GM19023 (cell line): ENCODE data around the gene POMC.
A peak's percentile ranks its signal among the peaks of the same experiment; 100 is the strongest.
"Not testable (repeated sequence)": the region's sequence is repeated elsewhere in the genome, so short reads cannot be mapped to it uniquely, and the experiment has no call there.

Experiments
- ATAC-seq: cut with Tn5 transposase; IDR thresholded peaks from one replicate; pipeline ENCODE4 v1.9.1; 2021; ENCODE audit warnings: mild to moderate bottlenecking, moderate library complexity; ENCODE audit not compliant: unreplicated experiment

POMC gene

DNA sequence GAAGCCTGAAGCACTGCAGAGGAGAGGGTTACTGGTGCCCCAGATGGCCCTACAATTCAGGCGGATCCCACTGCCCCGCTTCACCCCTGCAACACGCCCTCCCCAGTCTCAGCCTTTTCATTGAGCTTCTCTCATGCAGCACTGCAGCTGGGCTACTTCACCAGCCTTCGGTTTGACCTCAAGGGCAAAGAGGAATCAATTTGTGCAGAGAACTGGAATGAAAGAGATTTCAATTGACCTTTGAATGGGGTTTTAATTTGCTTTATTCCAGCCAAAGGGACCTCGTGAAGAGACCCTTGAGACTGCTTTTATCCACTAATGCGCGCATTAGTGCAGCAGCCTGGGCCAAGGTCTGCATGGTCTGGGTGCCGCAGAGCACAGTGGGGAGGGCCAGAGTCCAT, 8.8 kb upstream of the POMC start:
- no peak for ATAC-seq

DNA sequence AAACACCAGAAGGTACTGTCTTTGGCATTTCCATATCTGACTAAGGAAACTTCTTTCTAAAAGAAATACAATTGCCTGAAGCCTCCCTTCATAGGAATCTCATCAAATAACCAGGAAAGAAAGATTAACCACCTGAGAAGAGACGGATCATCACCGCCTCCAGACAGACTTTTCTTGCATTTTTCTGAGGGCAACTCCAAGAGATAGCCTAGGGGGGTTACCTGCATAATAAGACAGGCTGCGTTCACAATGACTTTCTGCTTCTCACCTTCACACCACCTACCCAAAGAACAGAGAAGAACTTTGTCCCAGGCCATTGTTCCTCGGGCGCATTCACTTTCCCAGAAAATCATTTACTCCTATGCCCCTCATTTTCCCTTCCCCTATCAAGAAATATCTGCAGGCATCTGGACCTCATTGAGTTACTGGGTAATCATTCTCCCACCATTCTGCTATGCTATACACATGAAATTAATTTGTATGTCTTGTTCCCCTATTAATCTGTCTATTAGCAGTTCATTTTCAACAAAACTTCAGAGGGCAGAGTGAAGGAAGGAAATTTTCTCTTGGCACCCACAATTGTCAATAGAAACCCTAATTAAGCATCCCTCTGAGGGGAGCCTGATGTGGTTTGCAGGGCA, 8.3 kb upstream of the POMC start:
- no peak for ATAC-seq

DNA sequence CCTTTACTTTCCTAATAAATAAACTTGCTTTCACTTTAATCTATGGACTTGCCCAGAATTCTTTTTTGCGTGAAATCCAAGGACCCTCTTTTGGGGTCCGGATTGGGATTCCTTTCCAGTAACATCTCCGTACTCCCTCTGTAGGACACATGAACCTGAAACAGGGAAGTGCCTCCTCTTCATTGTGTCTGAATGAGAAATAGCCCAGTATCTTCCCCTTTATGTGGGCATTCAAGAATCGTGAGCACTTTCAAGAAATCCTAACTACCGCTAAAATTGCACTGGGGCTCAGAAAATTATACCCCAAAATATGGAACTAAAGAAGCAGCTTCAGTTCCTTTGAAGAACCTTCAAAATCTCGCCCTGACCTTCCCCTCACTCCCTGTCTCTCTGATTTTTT, 7.8 kb upstream of the POMC start:
- ATAC-seq: no peak

DNA sequence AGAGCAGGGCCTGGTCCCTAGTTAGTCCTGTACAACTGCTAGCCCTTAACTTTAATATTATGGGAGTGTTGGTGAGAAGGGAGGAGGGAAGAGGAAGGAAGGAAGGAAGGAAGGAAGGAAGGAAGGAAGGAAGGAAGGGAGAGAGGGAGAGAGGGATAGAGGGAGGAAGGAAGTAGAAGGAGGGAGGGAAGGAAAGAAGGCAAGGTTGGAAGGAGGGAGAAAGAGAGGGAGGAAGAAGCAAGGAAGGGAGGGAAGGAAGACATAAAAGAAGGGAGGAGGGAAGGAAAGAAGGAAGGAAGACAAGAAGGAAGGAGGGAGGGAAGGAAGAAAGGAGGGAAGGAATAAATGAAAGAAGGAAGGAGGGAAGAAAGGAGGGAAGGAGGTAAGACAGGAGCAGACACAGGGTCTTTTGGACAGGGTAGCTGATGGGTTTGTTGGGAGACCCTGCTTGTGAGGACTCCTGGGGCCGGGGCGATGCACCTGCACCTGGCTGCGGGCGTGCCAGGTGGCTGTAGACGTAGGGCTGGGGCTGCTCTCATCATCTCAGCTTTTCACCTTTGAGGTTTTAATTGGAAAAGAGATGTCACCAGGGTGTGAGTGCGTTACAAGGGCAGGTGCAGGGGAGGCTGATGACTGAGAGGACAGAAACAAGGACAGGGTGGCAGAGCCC, 5.9 kb upstream of the POMC start:
- no peak for ATAC-seq

DNA sequence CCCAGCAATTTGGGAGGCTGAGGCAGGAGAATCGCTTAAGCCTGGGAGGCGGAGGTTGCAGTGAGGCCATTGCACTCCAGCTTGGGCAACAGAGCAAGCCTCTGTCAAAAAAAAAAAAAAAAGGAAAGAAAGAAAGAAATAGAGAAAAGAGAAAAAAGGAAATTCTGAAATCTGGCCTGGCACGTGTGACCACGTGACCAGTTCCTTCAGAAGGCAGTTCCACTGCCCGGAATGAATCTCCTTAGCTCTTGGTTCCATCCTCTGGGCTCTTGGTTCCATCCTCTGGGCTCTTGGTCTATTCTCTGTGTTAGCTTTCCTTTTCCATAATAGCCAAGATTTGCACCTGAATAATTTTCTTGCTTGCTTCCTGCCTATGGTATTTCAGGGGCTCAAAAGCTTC, 5.3 kb upstream of the POMC start:
- no peak for ATAC-seq

DNA sequence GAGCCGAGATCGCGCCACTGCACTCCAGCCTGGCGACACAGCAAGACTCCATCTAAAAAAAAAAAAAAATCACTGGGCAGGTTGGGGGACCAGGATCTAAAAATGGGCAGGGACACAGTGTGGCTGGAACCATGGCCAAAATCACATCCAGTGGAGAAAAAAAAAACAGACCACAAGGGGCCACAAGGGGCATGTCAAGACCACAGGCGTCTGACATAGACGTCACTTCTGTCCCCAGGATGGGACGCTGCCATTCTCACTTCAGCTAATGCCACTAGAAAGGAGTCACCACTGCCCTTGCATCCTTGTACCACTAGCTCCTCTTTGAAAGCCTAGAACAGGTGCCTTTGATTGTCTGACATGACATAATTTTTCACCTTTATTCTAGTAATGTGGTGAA, 2.5 kb upstream of the POMC start:
- ATAC-seq: no peak

DNA sequence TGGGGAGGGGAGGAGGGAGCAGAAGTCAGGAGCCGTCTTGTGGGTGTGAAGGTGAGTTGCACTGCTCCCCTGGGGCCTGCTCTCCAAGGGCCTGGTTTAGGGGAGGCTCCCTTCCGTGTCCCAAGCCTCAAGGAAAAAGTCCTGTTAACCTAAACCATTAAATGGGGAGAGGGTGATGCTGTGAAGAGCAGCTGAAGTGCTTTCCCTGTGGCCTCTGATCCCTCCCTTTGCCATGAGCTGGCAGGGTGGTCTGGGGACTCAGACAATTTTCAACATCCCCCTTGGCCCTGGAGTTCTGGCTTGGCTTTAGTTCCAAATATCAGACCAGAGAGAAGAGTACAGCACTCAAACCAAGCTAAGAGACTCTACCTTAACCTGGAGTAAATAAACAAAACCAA, 692 bp upstream of the POMC start:
- no peak for ATAC-seq

DNA sequence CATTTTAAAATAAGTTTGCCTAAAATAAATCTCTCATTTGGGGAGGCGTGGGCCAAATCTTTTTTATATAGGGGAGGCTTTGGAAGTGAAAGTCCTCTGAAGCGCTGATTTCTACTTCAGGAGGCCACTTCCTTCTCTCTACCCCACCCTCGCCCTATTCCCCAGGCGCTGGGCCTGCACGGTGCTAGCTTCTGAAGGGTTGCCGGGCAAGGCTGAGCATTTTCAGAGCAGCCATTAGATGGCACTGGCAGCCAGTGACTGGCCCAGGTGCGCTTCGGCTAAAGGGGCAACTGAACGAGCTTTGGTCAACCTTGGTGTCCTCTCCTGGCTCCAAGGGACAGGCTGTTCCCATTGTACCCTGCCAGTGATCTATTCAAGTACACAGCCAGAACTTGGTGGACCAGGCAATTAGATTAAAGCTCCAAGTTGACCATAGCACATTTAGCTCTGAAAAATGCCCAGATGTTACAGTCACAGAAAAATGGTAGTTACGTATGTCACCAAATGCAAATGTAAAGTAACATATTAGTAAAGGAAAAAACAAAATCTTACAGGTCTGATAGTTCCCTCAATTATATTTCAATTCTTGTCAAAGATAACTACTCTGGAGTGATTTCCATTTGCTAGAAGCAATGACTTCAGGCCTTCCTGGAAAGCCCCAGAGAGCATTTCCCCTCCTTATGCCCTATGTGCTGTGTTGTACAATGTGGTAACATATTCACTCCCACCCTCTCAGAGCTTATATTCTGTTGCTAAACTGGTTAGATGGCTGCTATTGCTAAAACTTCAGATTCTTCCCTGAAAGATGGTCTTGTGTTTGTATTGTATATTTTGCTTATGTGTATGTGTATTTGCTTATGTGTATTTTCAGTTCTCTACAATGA, 2.1 kb downstream of the POMC start:
- peak; percentile 68 for ATAC-seq

DNA sequence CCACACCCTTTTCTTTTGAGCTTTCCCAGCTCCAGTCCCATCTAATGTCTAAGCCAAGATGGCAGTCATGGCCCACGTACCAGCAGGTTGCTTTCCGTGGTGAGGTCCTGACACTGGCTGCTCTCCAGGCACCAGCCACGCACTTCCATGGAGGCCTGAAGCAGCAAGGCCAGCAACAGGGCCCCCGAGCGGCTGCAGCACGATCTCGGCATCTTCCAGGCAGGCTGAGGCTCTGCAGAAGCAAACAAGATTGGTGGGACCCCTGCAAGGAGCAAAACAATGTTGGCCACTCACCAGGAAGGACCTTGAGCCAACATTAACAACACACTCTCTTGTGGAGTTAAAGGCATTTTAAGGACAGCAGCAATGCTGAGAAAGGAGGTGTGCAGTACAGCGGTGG, 3.8 kb downstream of the POMC start:
- no peak for ATAC-seq

DNA sequence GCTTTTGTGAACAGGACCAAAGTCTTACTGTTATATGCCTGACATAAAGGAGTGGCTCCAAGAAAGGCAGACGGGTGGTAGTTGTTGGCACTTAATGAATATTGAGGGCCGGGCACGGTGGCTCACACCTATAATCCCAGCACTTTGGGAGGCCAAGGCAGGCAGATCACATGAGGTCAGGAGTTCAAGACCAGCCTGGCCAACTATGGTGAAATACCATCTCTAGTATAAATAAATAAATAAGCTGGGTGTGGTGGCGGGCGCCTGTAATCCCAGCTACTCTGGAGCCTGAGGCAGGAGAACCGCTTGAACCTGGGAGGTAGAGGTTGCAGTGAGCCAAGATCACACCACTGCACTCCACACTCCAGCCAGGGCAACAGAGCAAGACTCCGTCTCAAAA, 6.3 kb downstream of the POMC start:
- ATAC-seq: not testable (repeated sequence)

DNA sequence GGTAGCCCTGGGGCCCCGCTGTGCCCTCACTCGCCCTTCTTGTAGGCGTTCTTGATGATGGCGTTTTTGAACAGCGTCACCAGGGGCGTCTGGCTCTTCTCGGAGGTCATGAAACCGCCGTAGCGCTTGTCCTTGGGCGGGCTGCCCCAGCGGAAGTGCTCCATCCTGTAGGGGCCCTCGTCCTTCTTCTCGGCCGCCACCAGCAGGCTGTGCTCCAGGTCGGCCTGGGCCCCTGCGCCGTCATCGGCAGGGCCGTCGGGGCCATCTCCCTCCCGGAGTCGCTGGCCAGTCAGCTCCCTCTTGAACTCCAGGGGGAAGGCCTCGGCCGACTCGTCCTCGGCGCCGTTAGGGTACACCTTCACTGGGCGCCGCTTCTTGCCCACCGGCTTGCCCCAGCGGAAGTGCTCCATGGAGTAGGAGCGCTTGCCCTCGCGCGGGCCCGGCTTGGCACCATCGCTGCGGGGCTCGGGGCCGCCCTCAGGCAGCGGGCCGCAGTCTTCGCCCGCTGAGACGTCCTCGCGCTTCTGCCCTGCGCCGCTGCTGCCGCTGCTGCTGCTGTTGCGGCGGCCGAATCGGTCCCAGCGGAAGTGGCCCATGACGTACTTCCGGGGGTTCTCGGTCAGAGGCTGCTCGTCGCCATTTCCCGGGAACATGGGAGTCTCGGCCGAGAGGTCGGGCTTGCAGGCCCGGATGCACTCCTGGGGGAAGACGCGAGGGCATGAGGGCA, 7.2 kb downstream of the POMC start:
- ATAC-seq: no peak

DNA sequence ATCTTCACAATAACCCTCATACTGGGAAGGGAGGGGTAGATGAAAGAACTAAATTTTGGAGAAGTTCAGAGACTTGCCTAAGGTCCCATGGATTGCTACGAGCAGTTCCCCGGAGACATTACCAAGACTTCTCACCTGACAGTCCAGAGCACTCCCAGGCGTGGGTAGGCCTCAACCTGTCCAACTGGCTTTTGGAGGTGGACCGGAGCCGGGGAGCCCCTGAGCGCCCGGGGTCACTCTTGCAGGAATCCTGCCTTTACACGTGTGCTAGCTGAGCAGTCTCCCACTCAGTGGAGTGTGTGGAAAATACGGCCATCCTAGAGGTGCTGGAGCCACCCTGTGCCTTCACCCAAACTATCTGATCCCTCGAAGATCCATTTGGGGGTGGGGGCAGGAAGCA, 8.0 kb downstream of the POMC start:
- no peak for ATAC-seq

DNA sequence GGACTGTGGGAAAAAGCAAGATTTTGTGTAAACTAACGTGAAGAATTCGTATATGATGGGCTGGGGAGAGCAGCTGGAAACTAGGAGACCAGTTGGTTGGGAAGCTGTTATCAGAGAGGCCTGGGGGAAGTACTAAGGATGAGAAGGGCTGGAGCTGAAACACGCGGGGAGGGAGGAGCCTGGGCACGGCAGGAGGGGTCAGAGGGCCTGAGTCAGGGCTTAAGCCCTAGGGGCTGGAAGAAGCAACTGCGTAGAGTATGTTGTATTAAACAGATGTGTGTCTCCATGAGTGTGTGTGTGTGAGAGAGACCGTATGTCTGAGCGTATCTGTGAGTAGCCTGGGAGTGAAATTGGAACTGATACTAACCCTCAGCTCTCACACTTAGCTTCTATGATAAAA, 8.4 kb downstream of the POMC start:
- ATAC-seq: no peak

DNA sequence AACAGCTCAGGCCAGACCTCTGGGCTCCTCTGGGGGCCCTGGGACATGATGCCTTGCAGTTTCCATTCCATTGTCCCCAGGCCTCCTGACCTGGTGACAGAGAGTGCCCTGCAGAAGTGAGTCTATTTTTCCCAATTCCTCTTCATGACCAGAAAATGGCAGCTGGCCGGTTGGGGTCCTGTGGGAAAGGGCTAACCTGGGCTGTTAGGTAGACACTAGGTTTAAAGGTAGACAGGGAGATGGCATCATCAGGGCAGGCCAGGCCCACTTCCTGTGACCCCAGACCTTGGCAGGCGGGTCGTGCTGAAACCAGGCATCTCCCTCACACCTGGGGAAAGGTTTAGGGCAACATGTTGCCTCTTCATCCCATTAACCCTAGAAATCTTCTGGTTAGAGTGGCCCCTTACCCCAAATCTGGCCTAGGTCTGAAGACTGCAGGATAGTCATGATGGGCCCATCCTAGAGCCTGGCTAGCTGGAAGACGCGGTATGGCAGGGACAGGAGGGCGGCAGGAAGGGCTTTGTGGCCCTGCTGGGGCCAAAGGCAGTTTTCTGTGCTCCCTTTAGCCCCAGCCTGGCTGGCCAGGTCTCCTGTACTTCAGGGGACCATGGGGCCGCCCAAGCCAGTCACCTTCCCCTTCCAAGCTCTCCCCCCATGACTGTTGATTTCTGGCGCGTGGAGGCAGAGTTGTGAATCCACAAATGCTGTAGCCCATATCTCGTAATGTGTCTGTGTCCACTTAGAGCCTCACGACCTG, 10.1 kb downstream of the POMC start:
- no peak for ATAC-seq

DNA sequence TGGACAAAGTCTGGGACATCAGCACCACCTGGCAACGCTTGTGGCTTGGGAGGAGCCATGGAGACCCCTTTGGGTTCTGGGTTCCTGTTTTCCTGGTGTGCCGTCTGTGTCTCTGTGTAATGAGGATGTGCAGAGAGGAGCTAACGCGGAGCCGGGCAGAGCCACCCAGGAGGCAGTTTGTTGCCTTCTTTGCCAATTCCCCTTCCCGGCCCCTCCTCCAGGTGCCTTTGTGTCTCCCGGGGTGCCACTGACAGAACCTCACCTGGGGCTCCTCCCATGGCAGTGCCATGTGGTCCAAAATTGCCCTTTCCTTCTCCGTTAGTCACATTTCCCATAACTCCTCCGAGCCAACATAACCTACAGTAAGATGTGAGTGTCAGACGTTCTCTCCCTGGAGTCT, 13.0 kb downstream of the POMC start:
- ATAC-seq: no peak

DNA sequence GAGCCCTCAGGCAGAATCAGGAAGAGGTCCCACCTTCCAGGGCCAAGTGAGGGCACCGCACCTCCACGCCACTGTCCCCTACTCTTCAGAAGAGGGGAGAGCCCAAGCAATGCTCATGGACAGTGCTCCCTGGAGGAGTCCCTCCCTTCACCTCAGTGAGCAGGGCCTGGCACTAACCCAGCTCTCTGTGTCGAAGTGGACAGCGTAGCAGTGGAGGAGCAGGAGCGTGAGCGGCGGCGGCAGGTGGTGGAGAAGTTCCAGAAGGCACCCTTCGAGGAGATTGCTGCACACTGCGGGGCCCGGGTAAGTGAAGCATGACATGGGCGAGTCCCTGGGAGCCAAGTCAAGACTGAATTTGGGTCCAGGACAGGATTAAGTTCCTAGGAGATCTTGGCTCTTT, 16.7 kb downstream of the POMC start:
- no peak for ATAC-seq

DNA sequence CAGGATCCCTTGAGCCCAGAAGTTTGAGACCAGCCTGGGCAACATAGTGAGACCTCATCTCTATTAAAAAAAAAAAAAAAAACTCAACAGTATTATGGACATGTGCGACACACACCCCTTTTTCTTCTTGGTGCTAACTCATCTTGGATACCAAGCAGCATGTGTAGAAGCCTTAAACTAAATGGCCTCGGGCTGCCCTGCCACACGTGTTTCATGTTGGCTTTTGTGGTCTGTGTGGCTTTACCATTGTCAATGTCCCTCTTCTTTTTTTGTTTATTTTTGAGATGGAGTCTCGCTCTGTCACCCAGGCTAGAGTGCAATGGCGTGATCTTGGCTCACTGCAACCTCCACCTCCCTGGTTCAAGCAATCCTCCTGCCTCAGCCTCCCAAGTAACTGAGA, 17.4 kb downstream of the POMC start:
- not testable (repeated sequence) for ATAC-seq

DNA sequence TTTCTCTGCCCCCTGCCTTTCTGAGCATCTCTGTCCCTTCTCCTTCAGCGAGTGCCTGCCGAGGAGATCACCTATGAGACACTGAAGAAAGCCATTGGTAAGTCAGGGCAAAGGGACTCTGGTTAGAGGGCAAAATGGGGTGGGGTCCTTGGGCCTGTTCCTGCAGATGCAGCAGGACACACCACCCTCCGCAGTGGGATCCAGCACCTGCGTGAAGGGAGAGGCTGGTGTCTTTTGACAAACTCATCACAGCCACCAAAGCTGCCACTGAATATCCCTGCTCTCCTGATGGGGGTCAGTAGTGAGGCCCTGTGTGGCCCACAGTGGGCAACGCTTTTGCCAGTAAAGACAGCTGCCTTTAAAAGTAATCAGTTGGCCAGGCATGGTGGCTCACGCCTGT, 18.7 kb downstream of the POMC start:
- ATAC-seq: no peak

DNA sequence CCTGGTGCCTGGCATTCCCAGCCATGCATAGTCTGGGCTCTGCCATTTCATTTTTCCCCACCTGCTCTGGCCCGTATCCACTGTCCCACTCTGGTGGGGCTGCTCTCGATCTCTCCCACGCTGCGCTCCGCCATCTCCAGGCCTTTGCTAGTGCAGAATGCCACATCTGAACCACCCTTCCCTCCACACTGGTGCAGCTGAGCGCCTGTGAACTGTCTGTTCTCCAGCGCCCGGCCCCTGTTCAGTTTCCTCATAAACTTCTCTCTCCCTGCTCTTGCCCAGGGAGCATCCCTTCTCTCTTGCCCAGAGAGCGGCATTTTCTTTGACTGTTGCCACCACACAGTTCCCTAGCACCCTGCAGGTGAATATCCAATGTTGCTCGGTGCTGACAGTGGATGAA, 21.5 kb downstream of the POMC start:
- ATAC-seq: no peak

DNA sequence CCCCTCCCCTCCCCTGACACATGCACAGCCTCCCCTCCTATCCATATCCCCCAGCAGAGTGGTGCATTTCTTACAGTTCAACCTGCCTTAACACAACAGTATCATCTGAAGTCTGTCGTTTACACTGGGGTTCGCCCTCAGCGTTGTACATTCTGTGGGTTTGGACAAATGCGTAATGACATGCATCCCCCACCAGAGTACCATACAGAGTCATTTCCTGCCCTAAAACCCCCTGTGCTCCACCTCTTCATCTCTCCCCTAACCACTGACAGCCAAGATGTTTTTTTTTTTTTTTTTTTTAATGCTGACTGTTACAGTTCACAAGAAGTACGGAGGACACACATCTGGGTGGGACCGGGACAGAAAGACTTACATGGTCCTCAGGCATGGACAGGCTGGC, 22.6 kb downstream of the POMC start:
- ATAC-seq: no peak

DNA sequence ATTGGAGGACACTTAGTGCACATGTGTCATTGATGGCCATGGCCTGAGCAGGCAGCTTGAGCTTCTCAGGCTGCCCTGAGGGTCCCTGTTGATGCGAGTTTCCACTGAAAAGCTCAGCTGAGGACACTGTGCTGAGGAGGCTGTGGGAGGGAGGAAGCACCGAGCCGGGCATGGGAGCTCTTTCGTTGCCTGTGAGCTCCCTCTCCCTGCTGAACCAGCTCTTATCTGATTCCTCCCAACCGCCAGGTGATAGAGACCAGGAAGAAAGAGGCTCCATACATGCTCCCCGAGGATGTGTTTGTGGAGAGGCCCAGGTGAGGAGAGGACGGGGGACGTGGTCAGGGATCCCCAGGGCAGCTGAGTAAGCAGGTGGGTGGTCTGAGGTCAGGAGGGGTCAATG, 27.3 kb downstream of the POMC start:
- no peak for ATAC-seq
